A549 (cell line): ENCODE measurements around the gene UGT1A5. TPM values are rescaled to one million over a fixed set of nuclear protein-coding genes. Genes with fewer than 3 reads are reported as not detected.
A peak's percentile ranks its signal among the peaks of the same experiment; 100 is the strongest.
"Not testable (repeated sequence)": the region's sequence is repeated elsewhere in the genome, so short reads cannot be mapped to it uniquely, and the experiment has no call there.

Source experiments
- ATAC-seq, 2 experiments: fragments of 200-7000 bp in 1 of 2; fragments of >200 bp in 1 of 2; cut with Nextera tagmentation in 1 of 2; cut with Tn5 transposase in 1 of 2; 3 replicates each; pipeline versions ENCODE4 v1.8.0 to v1.9.1; 2018 to 2020; ENCODE audit warnings: mild to moderate bottlenecking in 1 of 2, moderate library complexity in 1 of 2
- CTCF ChIA-PET: fragments of 300-600 bp; sonication (Branson Sonifier 250); formaldehyde crosslinking; extraction: SDS; loops from one replicate; lab custom pipeline; 2021; ENCODE audit warnings: antibody characterized with exemption, inconsistent platforms; lab: Yijun Ruan, JAX
- POLR2A ChIA-PET: fragments of 350-600 bp; formaldehyde crosslinking; extraction: SDS; loops from one replicate; lab custom pipeline; 2021; ENCODE audit warnings: antibody characterized with exemption, inconsistent platforms; lab: Yijun Ruan, JAX
- DNase-seq, 2 experiments: peaks; one replicate each; pipeline versions ENCODE4 v3.0.0 to v3.0.0-alpha.2; 2011 to 2016; ENCODE audit warnings: low read depth in 1 of 2, low spot score in 1 of 2
- FAIRE-seq: peaks from 2 replicates; lab custom pipeline; 2011; peaks lifted over from hg19 to GRCh38; lab: Jason Lieb, UNC
- H3K27ac ChIP-seq, 2 experiments: fragments of >200 bp; sonication (Bioruptor Twin); formaldehyde crosslinking; 3 replicates each; pipeline ENCODE4 v1.5.1; 2016 to 2017
- H3K4me1 ChIP-seq: fragments of >200 bp; sonication (Bioruptor Twin); formaldehyde crosslinking; 3 replicates; pipeline ENCODE4 v1.6.1; 2016
- H3K4me2 ChIP-seq: fragments of >200 bp; sonication (Bioruptor Twin); formaldehyde crosslinking; 3 replicates; pipeline ENCODE4 v1.6.1; 2016
- H3K4me3 ChIP-seq: fragments of >200 bp; sonication (Bioruptor Twin); formaldehyde crosslinking; 3 replicates; pipeline ENCODE4 v1.5.1; 2016
- H3K9me3 ChIP-seq: fragments of >200 bp; sonication (Bioruptor Twin); formaldehyde crosslinking; 3 replicates; pipeline ENCODE4 v1.6.1; 2016
- BHLHE40 ChIP-seq: IDR thresholded peaks from 2 replicates; pipeline ENCODE4 v1.6.1; 2012; ENCODE audit warnings: low read depth, low read length, inconsistent platforms
- CBX2 ChIP-seq: fragments of 200-600 bp; sonication (generic); IDR thresholded peaks from 2 replicates; pipeline ENCODE4 v1.6.1; 2016; ENCODE audit warnings: low read depth, mild to moderate bottlenecking, borderline replicate concordance
- CEBPB ChIP-seq, 2 experiments: fragments of >200 bp in 1 of 2; sonication (Bioruptor Twin) in 1 of 2; formaldehyde crosslinking in 1 of 2; IDR thresholded peaks; 2 replicates each; pipeline ENCODE4 v1.6.1; 2012 to 2016
- EP300 ChIP-seq, 2 experiments: fragments of >200 bp; sonication (Bioruptor Twin); formaldehyde crosslinking; IDR thresholded peaks; 2 replicates in 1 of 2; 3 replicates in 1 of 2; pipeline ENCODE4 v1.6.1; 2016 to 2017
- ESRRA ChIP-seq: fragments of 150-350 bp; IDR thresholded peaks from 2 replicates; pipeline ENCODE4 v1.6.1; 2014; ENCODE audit warnings: mild to moderate bottlenecking, low read length, borderline replicate concordance
- FOSL2 ChIP-seq, 2 experiments: fragments of 450-650 bp in 1 of 2; fragments of >200 bp in 1 of 2; sonication (Bioruptor Twin) in 1 of 2; formaldehyde crosslinking; IDR thresholded peaks; 2 replicates each; pipeline versions ENCODE4 v1.5.0 to v1.6.1; 2016 to 2020; ENCODE audit warnings: mild to moderate bottlenecking in 1 of 2, moderate library complexity in 1 of 2
- FOXS1 ChIP-seq: fragments of 250-450 bp; sonication (Bioruptor Pico); IDR thresholded peaks from 2 replicates; pipeline ENCODE4 v1.5.0; 2020; ENCODE audit warnings: mild to moderate bottlenecking, moderate library complexity
- GATA3 ChIP-seq: IDR thresholded peaks from 2 replicates; pipeline ENCODE4 v1.6.1; 2012; ENCODE audit warnings: borderline replicate concordance
- HEYL ChIP-seq: fragments of 250-450 bp; sonication (Bioruptor Pico); IDR thresholded peaks from 2 replicates; pipeline ENCODE4 v1.8.0; 2021; ENCODE audit warnings: mild to moderate bottlenecking, moderate library complexity
- HOXB13 ChIP-seq: fragments of 250-450 bp; sonication (Bioruptor Pico); IDR thresholded peaks from 2 replicates; pipeline ENCODE4 v1.5.0; 2020; ENCODE audit warnings: low read depth, mild to moderate bottlenecking, moderate library complexity
- HOXB5 ChIP-seq: fragments of 250-450 bp; sonication (Bioruptor Pico); IDR thresholded peaks from 2 replicates; pipeline ENCODE4 v1.5.0; 2020; ENCODE audit warnings: mild to moderate bottlenecking, moderate library complexity
- JUN ChIP-seq, 2 experiments: fragments of >200 bp; sonication (Bioruptor Twin); formaldehyde crosslinking; IDR thresholded peaks; 2 replicates in 1 of 2; 3 replicates in 1 of 2; pipeline ENCODE4 v1.6.1; 2016 to 2017
- JUNB ChIP-seq: fragments of >200 bp; sonication (Bioruptor Twin); formaldehyde crosslinking; IDR thresholded peaks from 2 replicates; pipeline ENCODE4 v1.6.1; 2016
- KDM1A ChIP-seq: fragments of 200-600 bp; sonication (generic); IDR thresholded peaks from 2 replicates; pipeline ENCODE4 v1.6.1; 2016; ENCODE audit warnings: low read depth, mild to moderate bottlenecking
- NFE2L2 ChIP-seq: fragments of 150-350 bp; conservative IDR thresholded peaks from 2 replicates; pipeline ENCODE4 v1.6.1; 2014; ENCODE audit warnings: low read length
- POLR2A ChIP-seq: IDR thresholded peaks from 2 replicates; pipeline ENCODE4 v1.6.1; 2012; ENCODE audit warnings: mild to moderate bottlenecking, low read length
- RAD21 ChIP-seq, 2 experiments: fragments of >200 bp in 1 of 2; sonication (Bioruptor Twin) in 1 of 2; formaldehyde crosslinking in 1 of 2; IDR thresholded peaks in 1 of 2; conservative IDR thresholded peaks in 1 of 2; 2 replicates in 1 of 2; 3 replicates in 1 of 2; pipeline ENCODE4 v1.6.1; 2012 to 2018; ENCODE audit warnings: inconsistent platforms in 1 of 2
- RARB ChIP-seq: fragments of 250-450 bp; sonication (Bioruptor Pico); IDR thresholded peaks from 2 replicates; pipeline ENCODE4 v1.8.0; 2021; ENCODE audit warnings: mild to moderate bottlenecking, moderate library complexity
- ZFP36 ChIP-seq: fragments of 450-650 bp; IDR thresholded peaks from 2 replicates; pipeline ENCODE4 v1.6.1; 2014; ENCODE audit warnings: borderline replicate concordance; ENCODE audit not compliant: partially characterized antibody
- ZSCAN20 ChIP-seq: fragments of 250-450 bp; sonication (Bioruptor Pico); IDR thresholded peaks from 2 replicates; pipeline ENCODE4 v1.8.0; 2022; ENCODE audit warnings: mild to moderate bottlenecking, moderate library complexity
- WGBS: methylation state at CpG from one replicate; pipeline ENCODE4 v1.1.6; 2017; ENCODE audit errors: missing lambda C conversion rate; 5-methylcytosine and 5-hydroxymethylcytosine counted together
- polyA plus RNA-seq, 4 experiments: library from polyadenylated mRNA; depleted of rRNA in 3 of 4; stranded (reverse); fragments of >200 nt; fragmentation: RNase III in 1 of 4; extraction: RNeasy Plus Mini Kit Qiagen cat#74134 plus additional on column Dnase treatment in 1 of 4; gene quantifications; 2 replicates in 3 of 4; 3 replicates in 1 of 4; pipeline ENCODE4 v1.2.3, GENCODE V29; 2011 to 2017
- TF ChIP-seq, protein P1 (sequence below): fragments of >200 bp; sonication (Bioruptor Twin); formaldehyde crosslinking; IDR thresholded peaks from 3 replicates; pipeline ENCODE4 v1.6.1; 2016
- TF ChIP-seq, protein P2 (sequence below): fragments of >200 bp; sonication (Bioruptor Twin); formaldehyde crosslinking; IDR thresholded peaks from 2 replicates; pipeline ENCODE4 v1.6.1; 2016
- TF ChIP-seq, protein P3 (sequence below): IDR thresholded peaks from 2 replicates; pipeline ENCODE4 v1.6.1; 2012
- TF ChIP-seq, protein P4 (sequence below): fragments of 450-650 bp; IDR thresholded peaks from 2 replicates; pipeline ENCODE4 v1.6.1; 2014; ENCODE audit warnings: antibody characterized with exemption

The UGT1A5 gene
- polyA plus RNA-seq, 2 of the 4 experiments (the other 2 are of a cell fraction): 0.05 TPM; not detected in 1

DNA sequence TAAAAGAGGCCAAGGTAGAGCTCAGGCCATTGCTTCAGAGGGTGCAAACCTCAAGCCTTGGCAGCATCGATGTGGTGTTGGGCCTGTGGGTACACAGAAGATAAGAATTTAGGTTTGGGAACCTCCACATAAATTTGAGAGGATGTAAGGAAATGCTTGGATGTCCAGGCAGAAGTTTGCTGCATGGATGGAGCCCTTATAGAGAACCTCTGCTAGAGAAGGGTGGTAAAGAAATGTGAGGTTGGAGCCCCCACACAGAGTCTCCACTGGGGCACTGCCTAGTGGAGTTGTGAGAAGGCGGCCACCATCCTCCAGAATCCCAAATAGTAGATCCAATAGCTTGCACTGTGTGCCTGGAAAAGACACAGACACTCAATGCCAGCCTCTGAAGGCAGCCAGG is 38.0 kb downstream of the UGT1A5 start:
- FAIRE-seq, POLR2A ChIA-PET, ATAC-seq, H3K4me2 ChIP-seq: not testable (repeated sequence)
- H3K9me3 ChIP-seq: peaks cover 70% of the 10 kb centered on the region
- H3K27ac ChIP-seq: peak overlapping the region; percentile 91 to 94; a peak in 5 of 6 replicates
- TF ChIP-seq ZFP36: peak; percentile 55
- TF ChIP-seq, all 56 proteins: peak for 1; not testable (repeated sequence) for 55
- H3K4me1 ChIP-seq: peaks cover 17% of the 10 kb centered on the region
- DNase-seq: peak in 1 of 2 experiments; percentile 33
- 67% methylated on average over 2 of the region's 2 CpGs for WGBS
- H3K4me3 ChIP-seq, CTCF ChIA-PET: not testable (repeated sequence)

DNA sequence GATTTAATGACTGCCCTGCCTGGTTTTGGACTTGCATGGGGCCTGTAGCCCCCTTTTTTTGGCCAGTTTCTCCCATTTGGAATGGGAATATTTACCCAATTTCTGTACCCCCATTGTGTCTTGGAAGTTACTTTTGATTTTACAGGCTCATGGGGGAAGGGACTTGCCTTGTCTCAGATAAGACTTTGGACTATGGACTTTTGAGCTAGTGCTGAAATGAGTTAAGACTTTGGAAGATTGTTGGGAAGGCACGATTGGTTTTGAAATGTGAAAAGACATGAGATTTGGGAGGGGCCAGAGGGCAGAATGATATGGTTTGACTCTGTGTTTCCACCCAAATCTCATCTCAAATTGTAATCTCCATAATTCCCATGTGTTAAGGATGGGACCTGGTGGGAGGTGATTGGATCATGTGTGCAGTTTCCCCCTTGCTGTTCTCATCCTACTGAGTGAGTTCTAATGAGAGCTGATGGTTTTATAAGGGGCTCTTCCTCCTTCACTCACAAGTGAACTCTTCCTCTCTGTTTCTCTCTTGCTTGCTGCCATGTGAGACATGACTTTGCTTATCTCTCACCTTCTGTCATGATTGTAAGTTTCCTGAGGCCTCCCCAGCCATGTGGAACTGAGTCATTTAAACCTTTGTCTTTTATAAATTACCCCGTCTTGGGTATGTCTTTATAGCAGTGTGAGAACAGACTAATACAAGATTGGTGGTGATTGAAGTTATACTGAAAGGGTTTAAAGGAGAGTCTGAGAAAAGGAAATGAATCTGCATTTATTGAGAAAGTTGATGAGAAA is 38.7 kb downstream of the UGT1A5 start:
- POLR2A ChIA-PET, ATAC-seq, DNase-seq, FAIRE-seq, H3K4me3 ChIP-seq, H3K4me2 ChIP-seq: not testable (repeated sequence)
- WGBS: 69% methylated on average over 2 of the region's 2 CpGs
- CTCF ChIA-PET: interaction anchor here (1.0 to 1.7 kb wide), 3 partner anchors 39 to 303 kb away, joined by 3 to 7 read pairs (median 3); partner anchors contain the start of gene UGT1A5
- peaks cover 70% of the 10 kb centered on the region for H3K9me3 ChIP-seq
- peaks cover 17% of the 10 kb centered on the region for H3K4me1 ChIP-seq
- H3K27ac ChIP-seq: peak overlapping the region; percentile 91 to 94

DNA sequence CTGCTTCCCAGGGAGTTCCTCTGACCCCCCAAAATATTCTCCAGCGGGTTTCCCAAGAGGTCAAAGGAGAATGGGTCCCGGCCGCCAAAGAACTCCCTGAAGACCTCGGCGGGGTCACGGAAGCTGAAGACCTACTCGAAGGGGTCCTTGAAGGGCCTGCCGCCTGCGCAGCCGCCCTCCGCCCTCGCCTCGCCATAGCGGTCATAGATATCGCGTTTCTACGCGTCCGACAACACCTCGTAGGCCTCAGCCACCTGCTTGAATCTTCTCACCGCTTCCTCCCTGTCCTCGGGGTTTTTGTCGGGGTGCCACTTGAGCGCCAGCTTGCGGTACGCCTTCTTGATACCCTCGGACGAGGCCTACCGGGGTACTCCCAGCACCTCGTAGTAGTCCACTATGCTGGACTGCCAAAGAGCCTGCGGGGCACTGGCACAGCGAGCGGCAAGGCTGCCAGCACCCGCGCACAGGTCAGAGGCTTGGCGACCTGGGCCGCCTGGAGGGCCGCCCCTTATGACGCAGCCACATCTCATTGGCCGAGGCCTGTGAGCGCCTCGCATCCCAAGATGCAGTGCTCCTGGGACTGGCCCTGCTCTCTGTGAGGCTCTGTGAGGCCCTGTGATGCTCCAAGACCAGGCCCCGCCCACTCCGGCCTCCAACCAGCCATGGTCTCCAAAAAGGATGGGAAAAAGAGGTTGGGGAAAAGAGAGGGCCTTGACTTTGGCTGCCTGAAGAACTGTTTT is 42.3 kb downstream of the UGT1A5 start:
- ATAC-seq (no peak), DNase-seq (no peak), FAIRE-seq (no peak)
- Histone ChIP-seq H3K4me1 (peaks cover 31% of the 10 kb centered on the region), H3K4me2 (no peak overlapping the region), H3K9me3 (peaks cover 55% of the 10 kb centered on the region), H3K4me3 (no peak overlapping the region), H3K27ac (peak overlapping the region; percentile 91 to 94)
- POLR2A ChIA-PET: no interaction called here
- CTCF ChIA-PET: interaction anchor here (1.0 kb wide), 1 partner anchor 78 kb away, joined by 3 read pairs; no protein-coding TSS in a partner anchor
- TF ChIP-seq KDM1A (no peak), FOXS1 (no peak), CBX2 (no peak), POLR2A (no peak)
- TF ChIP-seq, protein P1, sequence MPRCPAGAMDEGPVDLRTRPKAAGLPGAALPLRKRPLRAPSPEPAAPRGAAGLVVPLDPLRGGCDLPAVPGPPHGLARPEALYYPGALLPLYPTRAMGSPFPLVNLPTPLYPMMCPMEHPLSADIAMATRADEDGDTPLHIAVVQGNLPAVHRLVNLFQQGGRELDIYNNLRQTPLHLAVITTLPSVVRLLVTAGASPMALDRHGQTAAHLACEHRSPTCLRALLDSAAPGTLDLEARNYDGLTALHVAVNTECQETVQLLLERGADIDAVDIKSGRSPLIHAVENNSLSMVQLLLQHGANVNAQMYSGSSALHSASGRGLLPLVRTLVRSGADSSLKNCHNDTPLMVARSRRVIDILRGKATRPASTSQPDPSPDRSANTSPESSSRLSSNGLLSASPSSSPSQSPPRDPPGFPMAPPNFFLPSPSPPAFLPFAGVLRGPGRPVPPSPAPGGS: no peak
- WGBS: 99% methylated on average over 42 of the region's 44 CpGs

DNA sequence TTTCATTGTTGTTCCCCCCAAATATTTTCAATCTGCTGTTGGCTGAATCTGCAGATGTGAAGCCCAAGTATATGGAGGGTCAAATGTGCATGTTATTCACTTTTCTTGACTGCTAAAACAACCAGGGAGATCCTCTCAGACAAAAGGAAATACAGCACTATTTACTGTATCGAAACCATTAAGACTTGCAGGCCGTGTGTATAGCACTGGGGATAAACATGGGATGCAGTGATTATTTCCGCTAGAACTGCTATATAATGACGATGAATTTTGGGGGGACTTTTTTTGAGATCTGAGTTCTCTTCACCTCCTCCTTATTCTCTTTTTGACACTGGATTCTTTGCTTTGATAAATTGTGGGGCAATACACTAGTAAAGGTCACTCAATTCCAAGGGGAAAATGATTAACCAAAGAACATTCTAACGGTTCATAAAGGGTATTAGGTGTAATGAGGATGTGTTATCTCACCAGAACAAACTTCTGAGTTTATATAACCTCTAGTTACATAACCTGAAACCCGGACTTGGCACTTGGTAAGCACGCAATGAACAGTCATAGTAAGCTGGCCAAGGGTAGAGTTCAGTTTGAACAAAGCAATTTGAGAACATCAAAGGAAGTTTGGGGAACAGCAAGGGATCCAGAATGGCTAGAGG is 43.8 kb downstream of the UGT1A5 start:
- peak overlapping the region; percentile 91 to 94 for H3K27ac ChIP-seq
- no peak overlapping the region for H3K4me3 ChIP-seq
- peak; percentile 84 for ATAC-seq
- peak; percentile 21 to 92 for DNase-seq
- peak; percentile 99 for FAIRE-seq
- POLR2A ChIA-PET: interaction anchor here (0.9 kb wide), 1 partner anchor 270 kb away, joined by 3 read pairs; no protein-coding TSS in a partner anchor
- H3K4me2 ChIP-seq: peak overlapping the region; percentile 57
- 3% methylated on average over 7 of the region's 7 CpGs for WGBS
- peaks cover 39% of the 10 kb centered on the region for H3K4me1 ChIP-seq
- peaks cover 40% of the 10 kb centered on the region for H3K9me3 ChIP-seq
- CTCF ChIA-PET: interaction anchor here (0.6 kb wide), 1 partner anchor 36 kb away, joined by 3 read pairs; no protein-coding TSS in a partner anchor
- TF ChIP-seq NFE2L2 (no peak), HOXB13 (CRISPR knock-in tag) (0 out of 2 replicates have a peak, but pooled peaks have one; percentile 7), ESRRA (peak; percentile 46; the same call in 1 of the 2 replicates), FOSL2 (IDR thresholded peaks at IDR 0.05) (peak; percentile 61), FOSL2 (CRISPR knock-in tag; IDR thresholded peaks at IDR 0.05) (peak; percentile 76), POLR2A (no peak), JUN (IDR thresholded peaks at IDR 0.05) (peak; percentile 95 to 97), RAD21 (conservative IDR thresholded peaks at IDR 0.05 in 1 of 2, IDR thresholded peaks at IDR 0.05 in 1 of 2) (peak; percentile 0 to 56; a peak in 4 of 5 replicates), ZFP36 (no peak), EP300 (IDR thresholded peaks at IDR 0.05) (peak; percentile 99), ZSCAN20 (CRISPR knock-in tag) (no peak), JUNB (peak; percentile 88), RARB (CRISPR knock-in tag) (peak; percentile 90), HEYL (CRISPR knock-in tag) (no peak), HOXB5 (CRISPR knock-in tag) (peak; percentile 22; the same call in 1 of the 2 replicates), BHLHE40 (no peak), CEBPB (IDR thresholded peaks at IDR 0.05) (peak; percentile 92 to 94), GATA3 (peak; percentile 99)
- TF ChIP-seq, protein P2, sequence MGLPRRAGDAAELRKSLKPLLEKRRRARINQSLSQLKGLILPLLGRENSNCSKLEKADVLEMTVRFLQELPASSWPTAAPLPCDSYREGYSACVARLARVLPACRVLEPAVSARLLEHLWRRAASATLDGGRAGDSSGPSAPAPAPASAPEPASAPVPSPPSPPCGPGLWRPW: peak; percentile 80; the same call in 1 of the 2 replicates
- TF ChIP-seq, protein P3, sequence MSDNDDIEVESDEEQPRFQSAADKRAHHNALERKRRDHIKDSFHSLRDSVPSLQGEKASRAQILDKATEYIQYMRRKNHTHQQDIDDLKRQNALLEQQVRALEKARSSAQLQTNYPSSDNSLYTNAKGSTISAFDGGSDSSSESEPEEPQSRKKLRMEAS: peak; percentile 60
- TF ChIP-seq, protein P4, sequence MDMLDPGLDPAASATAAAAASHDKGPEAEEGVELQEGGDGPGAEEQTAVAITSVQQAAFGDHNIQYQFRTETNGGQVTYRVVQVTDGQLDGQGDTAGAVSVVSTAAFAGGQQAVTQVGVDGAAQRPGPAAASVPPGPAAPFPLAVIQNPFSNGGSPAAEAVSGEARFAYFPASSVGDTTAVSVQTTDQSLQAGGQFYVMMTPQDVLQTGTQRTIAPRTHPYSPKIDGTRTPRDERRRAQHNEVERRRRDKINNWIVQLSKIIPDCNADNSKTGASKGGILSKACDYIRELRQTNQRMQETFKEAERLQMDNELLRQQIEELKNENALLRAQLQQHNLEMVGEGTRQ: no peak
